HG03354 (cell line): Measurements from ENCODE around the gene RAB1B.
"Not testable (repeated sequence)": the region's sequence is repeated elsewhere in the genome, so short reads cannot be mapped to it uniquely, and the experiment has no call there.

Experiments used
- ATAC-seq: cut with Tn5 transposase; IDR thresholded peaks from one replicate; pipeline ENCODE4 v1.9.1; 2021; ENCODE audit warnings: mild to moderate bottlenecking; ENCODE audit not compliant: unreplicated experiment, poor library complexity, severe bottlenecking

RAB1B gene

DNA sequence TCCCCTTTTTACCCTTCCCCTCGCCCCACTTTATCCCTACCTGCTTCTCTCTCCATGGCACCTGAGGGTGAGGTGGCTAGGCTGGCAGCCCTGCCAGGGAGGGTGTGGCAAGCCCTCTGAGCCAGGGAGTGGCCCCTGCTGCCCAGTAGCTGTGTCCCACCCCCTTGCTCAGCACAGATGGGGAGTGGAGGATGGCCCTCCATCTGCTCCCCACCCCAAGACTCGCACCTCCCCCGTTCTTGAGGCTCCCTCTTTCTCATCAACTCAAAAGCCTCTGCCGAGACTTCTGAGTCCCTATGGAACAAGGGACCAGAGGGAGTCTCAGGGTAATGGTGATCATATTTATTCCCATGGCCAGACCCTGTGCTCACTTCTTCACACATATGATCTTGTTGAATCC lies 24.9 kb downstream of the RAB1B start:
- no peak for ATAC-seq

DNA sequence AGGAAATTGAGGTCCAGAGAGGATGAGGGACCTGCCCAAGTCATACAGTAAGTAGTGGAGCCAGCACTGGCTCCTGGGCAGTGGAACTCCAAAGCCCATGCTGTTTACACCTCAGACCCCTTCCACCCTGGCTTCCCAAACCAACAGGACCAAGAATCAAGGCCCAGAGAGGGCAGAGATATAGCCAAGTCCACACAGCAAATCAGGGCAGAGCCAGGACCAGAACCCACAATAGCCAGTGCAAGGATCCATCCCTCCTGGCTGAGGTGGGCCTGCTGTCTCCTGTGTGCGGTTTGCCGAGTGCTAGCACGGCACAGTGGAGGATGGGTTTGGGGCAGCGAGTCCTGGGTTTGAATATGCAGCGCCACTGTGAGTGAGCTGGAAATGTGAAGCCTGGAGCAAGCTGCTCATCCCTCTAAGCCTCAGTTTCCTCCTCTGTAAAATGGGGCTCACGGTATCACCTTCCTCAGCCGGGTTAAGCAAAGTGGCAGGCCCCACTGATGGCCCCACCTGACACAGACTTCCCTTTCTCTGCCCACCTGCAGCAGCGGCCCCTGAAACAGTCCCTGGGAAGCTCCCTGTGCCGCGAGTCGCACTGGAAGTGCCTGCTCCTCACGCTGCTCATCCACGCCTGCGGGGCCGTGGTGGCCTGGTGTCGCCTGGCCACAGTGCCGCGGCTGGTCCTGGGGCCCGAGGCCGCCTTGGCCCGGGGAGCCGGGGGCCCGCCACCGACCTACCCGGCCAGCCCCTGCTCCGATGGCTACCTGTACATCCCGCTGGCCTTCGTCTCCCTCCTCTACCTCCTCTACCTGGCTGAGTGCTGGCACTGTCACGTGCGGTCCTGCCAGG lies 25.6 kb downstream of the RAB1B start:
- ATAC-seq = no peak

DNA sequence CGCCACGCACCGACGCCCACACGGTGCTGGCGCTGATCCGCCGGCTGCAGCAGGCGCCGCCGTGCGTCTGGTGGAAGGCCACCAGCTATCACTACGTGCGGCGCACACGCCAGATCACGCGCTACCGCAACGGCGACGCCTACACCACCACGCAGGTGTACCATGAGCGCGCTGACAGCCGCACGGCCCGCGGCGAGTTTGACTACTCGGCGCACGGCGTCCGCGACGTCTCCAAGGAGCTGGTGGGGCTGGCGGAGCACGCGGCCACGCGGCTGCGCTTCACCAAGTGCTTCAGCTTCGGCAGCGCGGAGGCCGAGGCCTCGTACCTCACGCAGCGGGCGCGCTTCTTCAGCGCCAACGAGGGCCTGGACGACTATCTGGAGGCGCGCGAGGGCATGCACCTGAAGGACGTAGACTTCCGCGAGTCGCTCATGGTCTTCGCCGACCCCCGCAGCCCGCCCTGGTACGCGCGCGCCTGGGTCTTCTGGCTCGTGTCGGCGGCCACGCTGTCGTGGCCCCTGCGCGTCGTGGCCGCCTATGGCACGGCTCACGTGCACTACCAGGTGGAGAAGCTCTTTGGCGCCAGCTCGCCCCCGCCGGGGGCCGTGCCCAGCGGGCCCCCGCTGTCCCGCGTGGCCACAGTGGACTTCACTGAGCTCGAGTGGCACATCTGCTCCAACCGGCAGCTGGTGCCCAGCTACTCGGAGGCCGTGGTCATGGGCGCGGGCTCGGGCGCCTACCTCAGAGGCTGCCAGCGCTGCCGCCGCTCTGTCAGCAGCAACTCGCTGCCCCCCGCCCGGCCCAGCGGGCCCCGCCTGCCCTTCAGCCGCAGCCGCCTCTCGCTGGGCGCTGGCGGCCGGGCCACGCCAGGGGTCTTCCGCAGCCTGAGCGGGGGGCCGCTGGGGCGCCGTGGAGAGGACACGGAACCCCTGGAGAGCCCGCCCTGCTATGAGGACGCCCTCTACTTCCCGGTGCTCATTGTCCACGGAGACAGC lies 26.5 kb downstream of the RAB1B start:
- ATAC-seq = no peak

DNA sequence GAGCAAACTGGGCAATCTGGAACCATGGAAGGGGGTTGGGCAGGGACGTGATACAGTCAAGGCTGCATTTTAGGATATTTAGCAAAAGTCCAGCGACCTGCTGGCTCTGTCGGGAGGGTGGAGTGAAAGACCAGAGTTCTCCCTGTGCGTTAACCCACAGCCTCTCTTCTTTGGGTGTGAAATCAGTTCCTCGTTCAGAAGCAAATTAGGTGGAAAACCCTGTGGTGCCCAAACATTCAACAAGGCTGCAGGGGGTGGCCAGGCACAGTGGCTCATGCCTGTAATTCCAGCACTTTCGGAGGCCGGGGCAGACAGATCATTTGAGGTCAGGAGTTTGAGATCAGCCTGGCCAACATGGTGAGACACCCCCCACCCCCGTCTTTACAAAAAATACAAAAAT lies 29.2 kb downstream of the RAB1B start:
- no peak for ATAC-seq

DNA sequence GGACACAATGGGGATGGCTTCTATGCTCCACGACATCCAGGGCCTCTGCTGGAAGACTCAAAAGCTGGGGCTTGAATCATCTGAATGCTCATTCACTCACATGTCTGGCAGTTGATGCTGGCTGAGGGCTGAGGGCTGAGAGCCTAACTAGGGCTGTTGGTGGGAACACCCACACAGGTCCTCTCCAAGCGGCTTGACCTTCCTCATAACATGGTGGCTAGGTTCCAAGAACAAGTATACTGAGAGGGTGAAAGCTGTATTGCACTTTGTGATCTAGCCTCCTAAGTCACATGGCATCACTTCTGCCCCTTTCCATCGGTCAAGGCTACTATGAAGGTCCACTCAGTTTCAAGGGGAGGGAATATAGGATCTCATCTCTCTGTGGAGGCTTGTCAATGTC lies 30.7 kb downstream of the RAB1B start:
- ATAC-seq = no peak

DNA sequence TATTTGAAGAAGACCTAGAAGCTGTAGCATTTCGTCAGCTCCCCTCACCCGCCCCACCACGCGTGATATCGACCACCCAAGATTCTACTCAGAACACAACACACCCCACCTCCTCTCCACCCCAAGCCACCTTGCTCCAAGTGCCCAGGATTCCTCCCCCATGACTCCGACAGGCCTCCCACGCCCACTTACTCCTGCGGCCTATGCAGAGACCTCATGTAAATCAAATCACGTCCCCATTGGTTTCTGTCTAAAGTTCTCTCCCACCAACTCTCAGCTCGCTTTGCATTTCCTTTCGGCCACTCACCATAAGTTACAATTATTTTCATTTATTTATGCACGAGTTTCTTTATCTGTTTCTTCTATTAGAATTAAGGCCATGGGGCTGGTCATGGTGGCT lies 34.2 kb downstream of the RAB1B start:
- ATAC-seq = no peak

DNA sequence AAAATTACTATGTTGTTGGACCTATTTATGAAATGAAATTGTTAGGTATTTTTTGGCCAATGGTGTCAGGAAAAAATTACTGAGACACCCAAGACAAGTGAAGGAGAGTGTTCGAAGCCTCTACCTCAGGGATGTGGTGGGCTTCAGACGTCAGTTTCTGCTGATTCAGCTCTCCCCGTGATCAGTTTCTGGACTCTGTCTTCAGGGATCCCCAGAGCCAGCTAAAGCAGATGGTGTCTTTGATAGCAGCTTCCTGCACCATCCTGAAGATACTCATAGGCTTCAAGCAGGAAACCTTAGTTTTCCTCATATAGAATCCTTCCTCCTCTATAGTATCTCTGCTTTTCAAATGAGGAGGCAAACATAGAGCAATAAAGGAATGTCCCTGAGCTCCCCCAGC lies 41.0 kb downstream of the RAB1B start:
- ATAC-seq = no peak

DNA sequence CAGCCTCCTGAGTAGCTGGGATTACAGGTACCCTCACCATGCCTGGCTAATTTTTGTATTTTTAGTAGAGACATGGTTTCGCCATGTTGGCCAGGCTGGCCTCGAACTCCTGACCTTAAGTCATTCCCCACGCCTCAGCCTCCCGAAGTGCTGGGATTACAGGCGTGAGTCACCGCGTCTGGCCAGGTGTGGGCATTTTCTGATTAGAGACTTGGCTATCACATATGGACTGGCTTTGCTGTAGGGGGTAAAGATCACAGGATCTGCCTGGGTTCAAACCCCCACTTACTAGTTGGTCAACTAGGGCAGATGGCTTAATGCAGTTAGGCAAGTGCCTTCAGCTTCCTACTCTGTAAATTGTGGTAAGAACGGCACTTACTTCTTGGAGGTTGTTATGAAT lies 41.9 kb downstream of the RAB1B start:
- no peak for ATAC-seq

DNA sequence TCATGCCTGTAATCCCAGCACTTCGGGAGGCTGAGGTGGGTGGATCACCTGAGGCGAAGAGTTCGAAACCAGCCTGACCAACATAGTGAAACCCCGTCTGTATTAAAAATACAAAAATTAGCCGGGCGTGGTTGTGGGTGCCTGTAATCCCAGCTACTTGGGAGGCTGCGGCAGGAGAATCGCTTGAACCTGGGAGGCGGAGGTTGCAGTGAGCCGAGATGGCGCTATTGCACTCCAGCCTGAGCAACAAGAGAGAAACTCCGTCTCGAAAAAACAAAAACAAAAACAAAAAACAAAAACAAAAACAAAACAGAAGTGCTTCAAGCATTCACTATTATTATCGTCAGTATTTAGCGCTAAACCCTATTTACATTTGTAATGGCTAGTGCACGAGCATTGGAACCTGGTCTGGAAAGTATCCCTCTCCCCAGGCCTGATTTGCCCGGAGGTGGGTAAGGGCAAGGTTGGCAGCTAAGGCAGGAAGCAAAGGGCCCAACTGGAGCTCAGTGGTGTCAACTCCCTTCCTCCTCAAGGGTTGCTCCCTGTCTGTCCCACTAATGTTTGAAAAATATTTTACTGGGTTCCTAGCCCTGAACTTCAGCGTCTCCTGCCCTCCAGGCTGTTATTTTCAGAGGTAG lies 42.5 kb downstream of the RAB1B start:
- not testable (repeated sequence) for ATAC-seq

DNA sequence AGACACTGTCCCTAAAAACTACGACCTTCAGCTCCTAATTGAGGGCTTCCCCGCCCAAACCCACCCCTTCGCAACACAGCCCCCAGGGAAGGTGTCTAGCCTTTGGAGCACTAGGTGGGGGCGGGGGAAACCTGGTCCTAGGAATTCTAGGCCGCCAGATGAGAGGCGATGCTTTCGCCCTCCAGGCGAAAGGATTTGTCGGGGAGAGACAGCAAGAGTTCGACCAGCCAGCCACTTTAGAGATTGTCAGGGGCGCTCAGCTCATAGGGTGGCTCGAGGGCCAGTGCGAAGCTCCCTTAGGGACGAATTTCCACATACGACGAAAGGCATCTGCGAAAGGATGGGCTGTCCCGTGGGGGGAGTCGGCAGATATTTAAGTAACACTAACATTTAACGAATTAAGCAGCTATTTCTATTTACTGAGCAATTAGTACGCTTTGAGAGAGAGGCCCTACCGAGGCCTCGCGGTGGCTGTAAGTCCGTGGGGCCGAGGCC lies 43.1 kb downstream of the RAB1B start:
- no peak for ATAC-seq

DNA sequence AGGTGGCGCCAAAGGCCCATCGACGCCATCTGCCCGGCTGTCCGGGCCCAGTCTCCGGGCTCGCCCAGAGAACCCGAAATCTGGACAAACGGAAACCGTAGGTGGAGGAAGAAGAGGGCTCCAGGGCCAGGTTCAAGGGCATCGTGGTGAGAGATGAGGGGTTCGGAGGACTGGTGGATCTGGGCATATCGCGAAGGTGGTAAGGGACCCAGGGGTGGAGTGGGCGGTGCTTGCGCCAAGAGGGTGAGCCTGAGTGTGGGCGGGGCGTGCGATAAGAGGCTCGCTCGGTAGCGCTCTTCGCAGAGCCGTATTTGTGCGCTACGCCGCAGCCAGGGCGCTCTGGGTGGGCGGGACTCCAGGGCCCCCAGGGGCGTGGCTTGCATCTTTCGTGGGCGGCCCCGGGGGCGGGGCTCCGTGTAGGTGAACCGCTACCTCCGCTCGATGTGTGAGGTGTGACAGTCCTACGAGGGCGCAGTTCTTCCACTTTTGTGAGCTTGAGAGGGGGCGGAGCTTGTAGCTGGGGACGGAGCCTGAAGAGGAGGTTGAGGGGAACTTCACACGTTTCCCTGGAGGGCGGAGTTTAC lies 43.6 kb downstream of the RAB1B start:
- peak; percentile 76 for ATAC-seq

DNA sequence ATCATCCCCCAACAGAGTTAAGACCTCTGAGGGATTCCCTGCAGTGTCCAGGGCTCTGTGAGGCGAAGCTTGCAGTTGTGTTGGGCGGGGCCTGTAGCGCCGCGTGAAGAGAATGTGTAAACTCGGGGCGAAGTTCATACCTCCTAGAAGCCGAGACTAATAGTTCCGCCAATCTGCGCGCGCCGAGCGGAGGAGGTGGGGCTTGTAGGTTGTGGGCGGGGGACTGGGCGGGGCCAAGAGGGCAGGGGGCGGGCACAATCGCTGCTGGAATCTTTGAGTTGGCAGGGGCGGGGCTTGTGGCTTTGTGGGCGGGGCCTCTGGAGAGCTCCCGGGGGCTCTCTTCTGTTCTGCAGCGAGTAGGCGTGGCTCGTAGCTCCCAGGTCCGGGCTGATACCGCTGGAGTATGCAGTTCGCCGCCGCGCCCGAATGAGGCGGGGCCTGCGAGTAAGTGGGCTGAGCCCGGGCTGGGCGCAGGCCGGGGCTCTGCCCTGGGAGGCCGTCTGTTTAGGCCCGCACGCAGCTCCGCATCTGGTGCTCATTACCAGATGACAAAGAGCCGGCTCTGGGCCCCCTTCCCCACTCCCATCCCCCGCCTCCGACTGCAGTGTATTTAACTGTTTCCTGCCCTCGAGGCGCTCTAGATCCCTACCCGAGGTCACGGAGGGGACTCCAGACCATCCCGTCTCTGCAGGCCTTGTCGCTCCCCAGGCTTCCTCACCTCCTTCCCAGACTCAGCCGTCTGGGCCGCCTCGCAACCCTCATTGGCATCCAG lies 44.3 kb downstream of the RAB1B start:
- ATAC-seq = peak; percentile 58

DNA sequence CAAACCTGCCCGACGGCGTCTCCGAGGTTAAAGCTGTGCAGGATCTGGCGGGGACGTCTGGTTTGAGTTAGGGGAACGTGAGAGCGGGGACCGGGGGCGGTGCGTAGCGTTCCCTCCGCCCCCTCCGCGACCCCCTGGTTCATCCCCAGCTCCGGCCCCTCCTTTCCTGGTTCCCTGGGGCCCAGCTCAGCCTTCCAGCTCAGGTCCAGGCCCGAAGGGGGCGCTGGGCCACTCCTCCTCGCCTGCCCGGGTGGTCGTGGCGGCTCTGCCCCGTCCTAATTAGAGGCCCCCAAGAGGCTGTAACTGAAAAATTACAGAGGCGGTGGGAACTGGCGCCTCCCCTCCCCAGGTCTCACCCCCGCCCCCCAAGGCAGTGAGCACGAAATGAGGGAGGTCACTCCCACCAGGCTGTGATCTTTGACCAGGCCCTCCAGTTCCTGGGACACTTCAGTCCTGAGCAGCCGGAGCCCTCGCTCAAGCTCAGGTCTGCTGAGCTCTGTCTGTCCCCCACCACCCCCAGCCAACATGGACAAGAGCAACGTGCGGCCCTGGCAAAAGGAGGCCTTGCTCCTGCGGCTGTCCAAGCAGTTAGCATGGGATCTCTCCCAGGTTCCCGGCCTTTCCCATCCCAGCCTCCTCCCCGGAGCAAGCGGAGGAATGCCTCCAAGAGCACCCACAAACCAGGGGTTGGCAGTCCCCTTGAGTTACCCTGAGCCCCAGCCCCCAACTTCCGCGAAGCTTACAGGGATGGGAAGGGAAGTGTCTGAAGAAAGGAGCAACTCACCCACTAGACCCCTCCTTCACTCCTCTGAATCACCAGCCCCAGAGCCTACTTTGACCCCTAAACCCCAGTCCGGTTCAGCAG lies 45.1 kb downstream of the RAB1B start:
- no peak for ATAC-seq

DNA sequence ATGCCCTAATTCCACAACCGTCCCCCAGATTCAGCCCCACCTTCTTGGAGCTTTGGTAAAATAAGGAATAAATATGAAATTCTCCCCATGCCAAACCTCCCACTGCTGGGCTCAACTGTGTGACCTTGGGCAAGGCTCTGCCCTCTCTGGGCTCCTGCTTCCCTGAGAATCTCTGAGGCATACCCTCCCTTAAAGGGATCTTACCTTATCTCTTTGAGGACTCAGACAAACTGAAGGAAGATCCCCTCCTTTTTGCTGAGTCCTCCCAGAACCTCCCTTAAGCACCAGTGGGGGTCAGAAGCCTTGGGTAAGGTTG lies 45.7 kb downstream of the RAB1B start:
- no peak for ATAC-seq

DNA sequence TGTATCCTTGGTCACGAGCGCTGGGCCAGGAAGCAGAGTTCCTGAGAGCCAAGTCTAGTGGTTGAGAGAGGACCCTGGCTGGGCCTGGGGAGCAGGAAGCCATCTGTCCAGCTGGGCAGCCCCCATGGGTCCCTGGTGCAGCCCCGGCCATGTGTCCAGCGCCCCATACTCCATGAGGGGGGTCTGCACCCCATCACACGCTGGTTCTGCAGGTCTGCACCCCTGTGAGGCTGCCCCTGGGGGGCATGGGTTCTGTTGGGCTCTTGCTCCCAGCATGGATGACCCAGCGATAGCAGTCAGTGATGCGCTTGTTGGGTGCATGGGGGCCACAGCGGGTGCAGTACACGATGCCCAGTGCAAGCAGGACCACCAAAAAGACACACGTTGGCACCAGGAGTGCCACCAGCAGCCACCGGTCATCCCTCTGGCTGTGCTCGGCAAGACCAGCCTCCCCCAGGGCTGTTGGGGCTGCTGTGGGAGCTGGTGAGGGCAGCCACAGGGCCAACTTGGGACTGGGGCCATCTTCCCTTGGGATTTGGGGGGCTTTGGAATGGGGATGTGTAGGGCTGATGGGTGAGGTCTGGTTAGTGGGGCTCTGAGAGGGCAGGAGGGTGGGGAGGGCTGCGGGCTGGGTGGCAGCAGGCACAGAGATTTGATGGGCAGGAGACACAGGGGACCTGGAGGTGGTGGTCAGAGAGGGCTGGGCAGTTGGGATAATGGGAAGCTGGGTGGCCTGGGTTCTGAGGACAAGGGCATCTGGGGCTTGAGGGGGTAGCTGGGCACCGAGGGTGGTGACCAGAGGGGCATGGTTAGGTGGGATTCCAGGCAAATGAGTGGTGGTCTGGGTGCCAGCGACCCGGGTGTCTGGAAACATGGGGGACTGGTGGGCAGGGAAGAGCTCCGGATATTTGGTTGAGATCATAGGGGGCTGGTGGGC lies 46.4 kb downstream of the RAB1B start:
- no peak for ATAC-seq

DNA sequence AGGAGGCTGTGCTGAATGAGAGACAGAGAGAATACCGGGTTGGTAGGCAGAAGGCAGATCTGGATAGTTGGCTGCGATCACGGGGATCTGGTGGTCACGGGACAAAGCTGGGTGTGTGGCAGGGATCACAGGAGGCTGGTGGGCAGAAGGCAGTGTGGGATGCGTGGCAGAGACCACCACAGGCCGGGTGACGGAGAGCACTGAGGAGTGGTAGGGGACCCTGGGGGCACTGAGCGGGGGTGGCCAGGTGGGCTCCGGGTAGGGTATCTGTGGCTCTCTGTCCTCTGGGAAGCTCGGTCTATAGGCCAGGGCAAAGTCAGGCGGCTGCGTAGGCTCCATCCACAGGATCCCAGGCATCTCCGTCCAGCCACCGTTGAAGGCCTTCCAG lies 47.1 kb downstream of the RAB1B start:
- ATAC-seq = no peak
